SK-N-SH treated with all-trans-retinoic acid at 6 μM for 48 hours (cell line): ENCODE data around the gene DRG2.

ENCODE experiments used
- BACH2 ChIP-seq: fragments of 250-450 bp; sonication (Bioruptor Pico); IDR thresholded peaks from 2 replicates; pipeline ENCODE4 v1.9.0; 2021; ENCODE audit warnings: mild to moderate bottlenecking, borderline replicate concordance
- CREB5 ChIP-seq: fragments of 250-450 bp; sonication (Bioruptor Pico); IDR thresholded peaks from 2 replicates; pipeline ENCODE4 v1.5.1; 2020; ENCODE audit warnings: low read depth, mild to moderate bottlenecking, moderate library complexity
- CSRNP3 ChIP-seq: fragments of 250-450 bp; sonication (Bioruptor Pico); IDR thresholded peaks from 2 replicates; pipeline ENCODE4 v1.5.1; 2021; ENCODE audit warnings: mild to moderate bottlenecking, moderate library complexity
- ESRRG ChIP-seq: fragments of 250-450 bp; sonication (Bioruptor Pico); IDR thresholded peaks from 2 replicates; pipeline ENCODE4 v1.6.1; 2021; ENCODE audit warnings: mild to moderate bottlenecking
- GLIS3 ChIP-seq: fragments of 250-450 bp; sonication (Bioruptor Pico); IDR thresholded peaks from 2 replicates; pipeline ENCODE4 v1.5.0; 2020; ENCODE audit warnings: mild to moderate bottlenecking, moderate library complexity
- PATZ1 ChIP-seq: fragments of 250-450 bp; sonication (Bioruptor Pico); IDR thresholded peaks from 2 replicates; pipeline ENCODE4 v1.8.0; 2020; ENCODE audit warnings: mild to moderate bottlenecking, moderate library complexity, borderline replicate concordance
- POU6F1 ChIP-seq: fragments of 250-450 bp; sonication (Bioruptor Pico); IDR thresholded peaks from 2 replicates; pipeline ENCODE4 v1.8.0; 2021; ENCODE audit warnings: low read depth, mild to moderate bottlenecking, moderate library complexity, borderline replicate concordance
- RARB ChIP-seq: fragments of 250-450 bp; sonication (Bioruptor Pico); IDR thresholded peaks from 2 replicates; pipeline ENCODE4 v1.8.0; 2021; ENCODE audit warnings: mild to moderate bottlenecking, moderate library complexity
- TSHZ2 ChIP-seq: fragments of 250-450 bp; sonication (Bioruptor Pico); IDR thresholded peaks from 2 replicates; pipeline ENCODE4 v1.5.0; 2020; ENCODE audit warnings: mild to moderate bottlenecking, moderate library complexity
- ZNF565 ChIP-seq: fragments of 450-650 bp; formaldehyde crosslinking; conservative IDR thresholded peaks from 2 replicates; pipeline ENCODE4 v1.5.0; 2020; ENCODE audit warnings: low read depth, mild to moderate bottlenecking, moderate library complexity
- ZNF70 ChIP-seq: fragments of 450-650 bp; formaldehyde crosslinking; IDR thresholded peaks from 2 replicates; pipeline ENCODE4 v1.5.0; 2020; ENCODE audit warnings: mild to moderate bottlenecking, moderate library complexity

- TF ChIP-seq TSHZ2 (CRISPR knock-in tag) (no peak), RARB (CRISPR knock-in tag) (no peak), POU6F1 (CRISPR knock-in tag) (no peak), BACH2 (no peak), GLIS3 (CRISPR knock-in tag) (no peak), CSRNP3 (CRISPR knock-in tag) (no peak), ZNF70 (CRISPR knock-in tag) (no peak), PATZ1 (CRISPR knock-in tag) (no peak), CREB5 (CRISPR knock-in tag) (no peak), ESRRG (CRISPR knock-in tag) (no peak), ZNF565 (no peak)
Observed at GRCh38 chr17:18076936-18077335, 10.8 kb upstream of the DRG2 start.
